NCI-H82 treated with DMSO at 0.1 percent for 48 hours (cell line): ENCODE data around the gene KISS1R.

Experiments
- DNase-seq: peaks from one replicate; lab custom pipeline; 2025; ENCODE audit not compliant: unreplicated experiment; lab: John Stamatoyannopoulos, UW

KISS1R gene

GRCh38 chr19:919199-920050 lies 2.3 kb downstream of the KISS1R start:
- no peak for DNase-seq

GRCh38 chr19:920051-920864 lies 3.1 kb downstream of the KISS1R start:
- DNase-seq, result no peak

- no peak for DNase-seq
Observed at GRCh38 chr19:924553-925086, 7.5 kb downstream of the KISS1R start.

GRCh38 chr19:925087-925525 lies 8.0 kb downstream of the KISS1R start:
- DNase-seq, result no peak

GRCh38 chr19:925526-926322 lies 8.6 kb downstream of the KISS1R start, which contains the start of gene ARID3A:
Gene ARID3A, plus strand, starts transcription at chr19:926035. Its CDS starts 3,494 bp downstream, at chr19:929529.
- peak; percentile 70 for DNase-seq

GRCh38 chr19:926323-926588 lies 9.1 kb downstream of the KISS1R start:
- no peak for DNase-seq

GRCh38 chr19:926589-927350 lies 9.6 kb downstream of the KISS1R start:
- no peak for DNase-seq

GRCh38 chr19:927351-927779 lies 10.2 kb downstream of the KISS1R start:
- DNase-seq, result no peak

- no peak for DNase-seq
Observed at GRCh38 chr19:927780-928401, 10.8 kb downstream of the KISS1R start.

GRCh38 chr19:928471-929202 lies 11.5 kb downstream of the KISS1R start:
- no peak for DNase-seq

GRCh38 chr19:929203-929890 lies 12.2 kb downstream of the KISS1R start:
- no peak for DNase-seq

GRCh38 chr19:929891-930258 lies 12.7 kb downstream of the KISS1R start:
- no peak for DNase-seq

GRCh38 chr19:931860-932647 lies 14.9 kb downstream of the KISS1R start:
- DNase-seq, result no peak

GRCh38 chr19:932648-933552 lies 15.8 kb downstream of the KISS1R start:
- DNase-seq, result no peak

GRCh38 chr19:933553-933882 lies 16.4 kb downstream of the KISS1R start:
- DNase-seq, result no peak

- no peak for DNase-seq
Observed at GRCh38 chr19:934197-934840, 17.2 kb downstream of the KISS1R start.
